BLaER1 treated with 17β-estradiol and CSF1 and Interleukin-3, amounts not matched to agents 10 nM and 100 nM (cell line): ENCODE data around the gene ACSBG1.

Experiments
- H3K27ac ChIP-seq, 11 experiments: shearing (Covaris generic); formaldehyde crosslinking; 2 replicates each; pipeline ENCODE4 v1.8.1; 2022
- H3K27me3 ChIP-seq, 11 experiments: shearing (Covaris generic); formaldehyde crosslinking; 2 replicates each; pipeline ENCODE4 v1.8.1; 2022
- H3K36me3 ChIP-seq, 11 experiments: shearing (Covaris generic); formaldehyde crosslinking; 2 replicates each; pipeline ENCODE4 v1.8.1; 2022
- H3K4me1 ChIP-seq, 10 experiments: shearing (Covaris generic); formaldehyde crosslinking; 2 replicates each; pipeline ENCODE4 v1.8.1; 2022
- H3K4me2 ChIP-seq, 11 experiments: shearing (Covaris generic); formaldehyde crosslinking; 2 replicates each; pipeline ENCODE4 v1.8.1; 2022
- H3K4me3 ChIP-seq, 10 experiments: shearing (Covaris generic); formaldehyde crosslinking; 2 replicates each; pipeline ENCODE4 v1.8.1; 2022
- H3K9ac ChIP-seq, 11 experiments: shearing (Covaris generic); formaldehyde crosslinking; 2 replicates each; pipeline ENCODE4 v1.8.1; 2022
- H3K9me3 ChIP-seq, 11 experiments: shearing (Covaris generic); formaldehyde crosslinking; replicated peaks in 1 of 11; 2 replicates each; pipeline ENCODE4 v1.8.1; 2022
- H4K20me1 ChIP-seq, 11 experiments: shearing (Covaris generic); formaldehyde crosslinking; 2 replicates each; pipeline ENCODE4 v1.8.1; 2022
- Cebpa-rat ChIP-seq, 11 experiments: shearing (Covaris generic); IDR thresholded peaks; 2 replicates each; pipeline ENCODE4 v1.8.1; 2022

ACSBG1 gene

GRCh38 chr15:78216276-78217104 lies 17.9 kb downstream of the ACSBG1 start:
- no peak overlapping the region for H3K4me2 ChIP-seq
- H4K20me1 ChIP-seq, result no peaks in the 10 kb centered on the region; a peak in 1 of 22 replicates
- H3K27ac ChIP-seq, result no peak overlapping the region
- no peaks in the 10 kb centered on the region for H3K27me3 ChIP-seq
- no peaks in the 10 kb centered on the region for H3K36me3 ChIP-seq
- no peaks in the 10 kb centered on the region for H3K9me3 ChIP-seq
- peaks cover 0 to 16% (median 3%) of the 10 kb centered on the region in 10 experiments; a peak in 9 of 20 replicates for H3K4me1 ChIP-seq
- TF ChIP-seq Cebpa-rat (IDR thresholded peaks at IDR 0.05), result no peak
- H3K4me3 ChIP-seq, result no peak overlapping the region
- no peak overlapping the region for H3K9ac ChIP-seq

DNA sequence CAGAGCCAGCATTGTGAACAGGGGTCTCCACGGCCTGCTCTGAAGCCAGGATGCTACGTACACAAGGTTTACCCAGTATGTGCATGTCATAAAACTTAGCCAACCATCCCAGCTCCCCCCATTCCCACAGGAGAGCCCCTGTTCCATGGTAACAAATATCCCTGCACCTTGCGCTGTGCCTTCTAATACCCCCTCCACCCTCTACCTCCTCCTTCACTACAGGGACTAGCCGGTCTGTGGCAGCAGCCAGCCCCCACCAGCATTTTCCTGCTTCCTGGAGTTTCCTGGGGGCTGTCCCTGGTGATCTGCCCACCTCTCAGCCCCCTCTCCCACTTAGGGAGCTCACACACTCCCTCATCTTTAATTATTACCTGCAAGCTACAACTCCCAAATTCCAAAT lies 20.4 kb downstream of the ACSBG1 start:
- no peak overlapping the region for H3K27ac ChIP-seq
- H4K20me1 ChIP-seq, result no peaks in the 10 kb centered on the region; a peak in 1 of 22 replicates
- no peaks in the 10 kb centered on the region for H3K9me3 ChIP-seq
- no peak overlapping the region for H3K4me3 ChIP-seq
- no peaks in the 10 kb centered on the region for H3K27me3 ChIP-seq
- no peak overlapping the region for H3K9ac ChIP-seq
- peaks cover 8 to 19% (median 13%) of the 10 kb centered on the region in 10 experiments; a peak in 18 of 20 replicates for H3K4me1 ChIP-seq
- no peaks in the 10 kb centered on the region for H3K36me3 ChIP-seq
- TF ChIP-seq Cebpa-rat (IDR thresholded peaks at IDR 0.05), result no peak
- no peak overlapping the region for H3K4me2 ChIP-seq

DNA sequence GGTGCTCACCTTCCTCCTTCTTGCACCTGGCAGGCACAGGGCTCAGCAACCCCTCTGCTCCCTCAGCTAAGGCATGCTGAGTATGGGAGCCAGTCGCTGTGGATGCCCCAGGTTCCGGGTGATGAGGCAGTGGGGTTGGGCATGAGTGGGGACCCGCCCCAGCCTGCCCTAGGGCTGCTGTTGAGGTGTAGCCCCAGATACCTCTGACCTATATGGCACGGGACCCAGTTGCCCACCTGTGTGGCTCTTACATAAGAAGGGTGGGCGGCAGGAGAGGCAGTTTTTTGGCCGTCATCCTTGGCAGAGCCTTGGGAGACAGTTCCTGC lies 21.0 kb downstream of the ACSBG1 start:
- Histone ChIP-seq H3K9me3 (no peaks in the 10 kb centered on the region), H3K27me3 (no peaks in the 10 kb centered on the region), H3K9ac (no peak overlapping the region), H3K4me2 (no peak overlapping the region), H3K4me1 (peaks cover 8 to 19% (median 13%) of the 10 kb centered on the region in 10 experiments; a peak in 18 of 20 replicates), H4K20me1 (no peaks in the 10 kb centered on the region; a peak in 1 of 22 replicates), H3K27ac (no peak overlapping the region), H3K36me3 (no peaks in the 10 kb centered on the region), H3K4me3 (no peak overlapping the region)
- no peak for TF ChIP-seq Cebpa-rat (IDR thresholded peaks at IDR 0.05)

GRCh38 chr15:78212546-78213424 lies 21.6 kb downstream of the ACSBG1 start:
- no peaks in the 10 kb centered on the region for H3K9me3 ChIP-seq
- H4K20me1 ChIP-seq, result no peaks in the 10 kb centered on the region; a peak in 1 of 22 replicates
- no peak overlapping the region for H3K27ac ChIP-seq
- no peaks in the 10 kb centered on the region for H3K27me3 ChIP-seq
- H3K4me1 ChIP-seq, result peaks cover 8 to 19% (median 13%) of the 10 kb centered on the region in 10 experiments; a peak in 18 of 20 replicates
- H3K4me3 ChIP-seq, result no peak overlapping the region
- TF ChIP-seq Cebpa-rat (IDR thresholded peaks at IDR 0.05), result no peak
- H3K9ac ChIP-seq, result no peak overlapping the region
- H3K4me2 ChIP-seq, result peak overlapping the region in 4 of 11 experiments; percentile 10 to 61 (median 50); a peak in 8 of 22 replicates
- no peaks in the 10 kb centered on the region for H3K36me3 ChIP-seq

- Histone ChIP-seq H4K20me1 (no peaks in the 10 kb centered on the region; a peak in 1 of 22 replicates), H3K4me1 (peaks cover 8 to 19% (median 13%) of the 10 kb centered on the region in 10 experiments; a peak in 18 of 20 replicates), H3K9ac (no peak overlapping the region), H3K4me2 (peak overlapping the region in 2 of 11 experiments; percentile 10 to 61; a peak in 2 of 22 replicates), H3K27me3 (no peaks in the 10 kb centered on the region), H3K27ac (no peak overlapping the region), H3K4me3 (no peak overlapping the region), H3K9me3 (no peaks in the 10 kb centered on the region), H3K36me3 (no peaks in the 10 kb centered on the region)
- no peak for TF ChIP-seq Cebpa-rat (IDR thresholded peaks at IDR 0.05)
Measured at GRCh38 chr15:78212008-78212407, 22.4 kb downstream of the ACSBG1 start.

DNA sequence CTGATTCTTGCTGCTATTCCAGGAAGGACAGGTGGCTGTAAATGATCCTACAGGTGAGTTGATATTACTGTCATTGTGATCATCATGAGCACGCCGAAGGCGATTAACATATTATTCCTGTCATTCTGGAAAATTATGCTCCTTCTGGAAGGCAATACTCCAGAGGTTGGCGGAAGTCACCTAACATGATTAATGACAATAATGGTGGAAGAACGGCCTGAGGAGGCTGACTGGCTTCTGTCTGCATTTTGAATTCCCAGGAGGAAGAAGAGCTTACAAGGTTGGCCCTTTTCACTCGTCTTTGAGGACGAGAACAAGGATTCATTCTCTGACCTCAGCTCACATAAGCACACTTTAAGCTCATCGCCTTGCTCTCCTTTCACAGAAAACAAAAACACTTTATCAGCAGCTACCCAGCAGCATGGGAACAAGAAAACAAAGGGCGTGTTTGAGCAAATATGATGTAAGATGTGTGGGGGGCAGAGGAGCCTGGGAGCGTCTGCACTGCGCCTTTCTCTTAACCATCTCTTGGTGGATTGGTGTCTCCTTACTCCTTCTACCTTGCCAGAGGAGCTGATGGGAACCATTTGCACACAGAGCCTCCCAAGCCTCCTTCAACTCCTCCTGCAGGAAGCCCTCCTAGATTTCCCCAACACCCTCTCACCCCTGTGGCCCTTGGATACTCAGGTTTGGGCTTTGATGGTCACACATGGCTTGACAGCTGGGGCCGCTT lies 23.0 kb downstream of the ACSBG1 start:
- Histone ChIP-seq H3K4me1 (peaks cover 8 to 24% (median 17%) of the 10 kb centered on the region in 10 experiments), H3K27me3 (no peaks in the 10 kb centered on the region), H3K36me3 (no peaks in the 10 kb centered on the region), H3K27ac (no peak overlapping the region), H3K4me2 (no peak overlapping the region), H3K9ac (no peak overlapping the region), H3K4me3 (no peak overlapping the region), H3K9me3 (no peaks in the 10 kb centered on the region), H4K20me1 (no peaks in the 10 kb centered on the region; a peak in 1 of 22 replicates)
- TF ChIP-seq Cebpa-rat (IDR thresholded peaks at IDR 0.05), result no peak

DNA sequence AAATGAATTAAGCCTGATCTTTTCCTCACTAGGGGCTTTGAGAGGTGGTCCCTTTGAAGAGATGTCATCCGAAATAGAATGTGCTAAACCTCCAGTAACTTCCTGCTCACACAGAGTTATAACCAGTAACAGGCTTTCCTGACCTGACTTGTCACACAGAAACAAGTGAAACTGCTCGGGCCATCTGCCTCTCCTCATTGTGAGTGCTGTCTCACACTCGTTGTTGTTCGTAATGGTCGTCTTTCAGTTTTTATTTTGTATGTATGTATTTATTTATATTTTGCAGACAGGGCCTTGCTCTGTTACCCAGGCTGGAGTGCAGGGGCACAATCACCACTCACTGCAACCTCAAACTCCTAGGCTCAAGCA lies 24.0 kb downstream of the ACSBG1 start:
- Histone ChIP-seq H3K9me3 (no peaks in the 10 kb centered on the region), H3K27me3 (no peaks in the 10 kb centered on the region), H3K4me3 (no peak overlapping the region), H3K27ac (no peak overlapping the region), H3K4me1 (peaks cover 8 to 34% (median 26%) of the 10 kb centered on the region in 10 experiments), H3K4me2 (peak overlapping the region in 6 of 11 experiments; percentile 2 to 46 (median 26); a peak in 9 of 22 replicates), H4K20me1 (no peaks in the 10 kb centered on the region; a peak in 1 of 22 replicates), H3K36me3 (no peaks in the 10 kb centered on the region), H3K9ac (peak overlapping the region in 3 of 11 experiments; percentile 5 to 20 (median 19); a peak in 2 of 22 replicates)
- TF ChIP-seq Cebpa-rat (IDR thresholded peaks at IDR 0.05), result no peak

DNA sequence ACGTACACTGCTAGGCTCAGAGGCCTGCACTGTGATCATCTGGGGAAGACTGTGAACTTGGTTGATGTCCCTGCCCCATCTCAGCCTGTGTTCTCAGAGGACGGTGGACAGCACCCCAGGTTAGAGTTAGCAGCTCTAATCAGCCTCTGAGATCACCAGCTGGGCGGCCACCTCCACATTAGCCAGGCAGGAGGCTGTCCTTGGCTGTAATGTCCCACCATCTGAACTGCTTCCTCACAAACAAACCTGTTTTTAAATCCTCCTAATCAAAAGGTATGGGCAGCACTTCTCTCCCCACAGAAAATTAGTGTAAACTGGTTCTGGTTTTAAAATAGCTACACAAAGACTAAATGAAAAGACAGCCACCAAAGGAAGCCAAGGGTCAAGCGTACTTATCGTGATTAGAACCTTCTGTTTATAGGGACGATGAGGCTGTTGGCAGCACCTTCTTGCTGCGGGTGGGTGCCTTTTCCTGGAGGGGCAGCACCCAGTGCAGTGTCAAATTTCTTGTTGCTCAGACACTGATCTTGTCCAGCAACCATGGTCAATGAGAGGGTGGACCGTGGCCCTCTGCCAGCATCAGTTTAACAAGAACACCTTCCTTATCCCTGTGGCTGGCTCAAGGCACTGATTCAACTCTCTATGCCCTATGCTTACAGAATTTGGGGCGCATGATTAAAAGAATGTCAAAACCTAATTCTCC lies 24.6 kb downstream of the ACSBG1 start:
- H3K9me3 ChIP-seq, result no peaks in the 10 kb centered on the region
- no peaks in the 10 kb centered on the region for H3K27me3 ChIP-seq
- peak overlapping the region in 2 of 11 experiments; percentile 19 to 20; a peak in 1 of 22 replicates for H3K9ac ChIP-seq
- TF ChIP-seq Cebpa-rat (IDR thresholded peaks at IDR 0.05), result no peak
- H3K4me2 ChIP-seq, result peak overlapping the region in 5 of 11 experiments; percentile 2 to 46 (median 33); a peak in 9 of 22 replicates
- H3K36me3 ChIP-seq, result no peaks in the 10 kb centered on the region
- H3K27ac ChIP-seq, result no peak overlapping the region
- H4K20me1 ChIP-seq, result no peaks in the 10 kb centered on the region; a peak in 1 of 22 replicates
- no peak overlapping the region for H3K4me3 ChIP-seq
- peaks cover 8 to 36% (median 27%) of the 10 kb centered on the region in 10 experiments for H3K4me1 ChIP-seq
